Measurements from ENCODE around the gene PTPN14.

PTPN14 gene

DNA sequence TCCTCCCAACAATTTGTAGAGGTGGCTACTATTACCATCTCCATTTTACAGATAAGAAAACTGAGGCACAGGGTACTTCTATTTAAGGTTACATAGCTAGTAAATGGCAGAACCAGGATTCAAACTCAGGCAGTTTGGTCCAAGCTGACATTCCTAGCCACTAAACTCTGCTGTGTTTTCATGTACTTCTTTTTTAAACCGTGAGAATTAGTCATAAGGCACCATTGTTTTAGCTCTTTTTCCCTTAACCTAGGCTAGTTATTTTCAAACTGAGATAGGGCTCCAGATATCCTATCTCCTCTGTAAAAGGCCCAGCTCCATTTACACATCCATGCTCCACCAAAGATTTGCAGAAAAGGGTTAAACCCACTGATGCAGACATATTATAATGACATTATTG is 92.9 kb downstream of the PTPN14 start:
- no peak for TF ChIP-seq ZFX (IDR thresholded peaks at IDR 0.05; ENCODE audit: borderline replicate concordance)
- TF ChIP-seq, protein P1, sequence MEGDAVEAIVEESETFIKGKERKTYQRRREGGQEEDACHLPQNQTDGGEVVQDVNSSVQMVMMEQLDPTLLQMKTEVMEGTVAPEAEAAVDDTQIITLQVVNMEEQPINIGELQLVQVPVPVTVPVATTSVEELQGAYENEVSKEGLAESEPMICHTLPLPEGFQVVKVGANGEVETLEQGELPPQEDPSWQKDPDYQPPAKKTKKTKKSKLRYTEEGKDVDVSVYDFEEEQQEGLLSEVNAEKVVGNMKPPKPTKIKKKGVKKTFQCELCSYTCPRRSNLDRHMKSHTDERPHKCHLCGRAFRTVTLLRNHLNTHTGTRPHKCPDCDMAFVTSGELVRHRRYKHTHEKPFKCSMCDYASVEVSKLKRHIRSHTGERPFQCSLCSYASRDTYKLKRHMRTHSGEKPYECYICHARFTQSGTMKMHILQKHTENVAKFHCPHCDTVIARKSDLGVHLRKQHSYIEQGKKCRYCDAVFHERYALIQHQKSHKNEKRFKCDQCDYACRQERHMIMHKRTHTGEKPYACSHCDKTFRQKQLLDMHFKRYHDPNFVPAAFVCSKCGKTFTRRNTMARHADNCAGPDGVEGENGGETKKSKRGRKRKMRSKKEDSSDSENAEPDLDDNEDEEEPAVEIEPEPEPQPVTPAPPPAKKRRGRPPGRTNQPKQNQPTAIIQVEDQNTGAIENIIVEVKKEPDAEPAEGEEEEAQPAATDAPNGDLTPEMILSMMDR (IDR thresholded peaks at IDR 0.05) = no peak
- no peak overlapping the region for H3K27ac ChIP-seq

DNA sequence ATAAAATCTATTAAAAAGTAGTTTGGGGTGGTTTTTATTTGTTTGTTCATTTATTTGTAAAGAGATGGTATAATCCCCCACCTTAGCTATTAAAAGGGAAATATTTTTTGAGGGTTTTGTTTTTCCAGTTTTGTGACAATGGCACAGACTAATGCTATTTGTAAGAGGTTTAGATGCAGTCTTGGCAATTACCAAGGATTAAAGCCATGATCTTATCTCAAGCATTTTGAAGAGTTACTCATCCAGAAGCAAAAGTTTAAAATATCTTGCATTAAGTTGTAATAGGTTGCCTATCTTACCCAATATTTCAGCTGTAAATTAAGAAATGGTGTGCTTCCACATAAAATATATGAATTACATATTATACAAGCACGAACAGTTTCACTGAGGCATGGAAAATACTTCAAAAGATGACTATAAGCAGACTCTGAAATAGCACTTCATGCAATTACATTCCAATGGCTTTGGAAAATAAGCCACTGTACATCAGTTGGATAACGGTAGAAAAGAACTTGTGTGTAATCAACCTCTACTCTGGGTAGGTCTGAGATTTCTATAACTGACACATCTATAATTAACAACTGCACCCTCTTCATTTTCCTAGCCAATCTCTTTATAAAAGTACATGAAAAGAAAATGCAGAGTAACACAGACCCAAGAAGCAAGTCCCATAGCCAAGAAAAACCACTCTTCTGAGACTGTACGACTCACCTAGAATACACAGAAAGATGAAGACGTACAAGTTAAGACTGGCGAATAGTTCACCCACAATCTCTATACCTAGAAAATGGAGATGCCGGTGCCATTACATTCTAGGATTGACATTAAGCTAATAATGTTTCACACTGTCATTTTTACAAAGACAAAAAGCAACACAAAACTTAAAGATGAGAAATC is 95.2 kb downstream of the PTPN14 start:
- TF ChIP-seq ZFX (IDR thresholded peaks at IDR 0.05; ENCODE audit: borderline replicate concordance) = no peak
- TF ChIP-seq, protein P1 (IDR thresholded peaks at IDR 0.05) = no peak
- H3K27ac ChIP-seq = no peak overlapping the region

DNA sequence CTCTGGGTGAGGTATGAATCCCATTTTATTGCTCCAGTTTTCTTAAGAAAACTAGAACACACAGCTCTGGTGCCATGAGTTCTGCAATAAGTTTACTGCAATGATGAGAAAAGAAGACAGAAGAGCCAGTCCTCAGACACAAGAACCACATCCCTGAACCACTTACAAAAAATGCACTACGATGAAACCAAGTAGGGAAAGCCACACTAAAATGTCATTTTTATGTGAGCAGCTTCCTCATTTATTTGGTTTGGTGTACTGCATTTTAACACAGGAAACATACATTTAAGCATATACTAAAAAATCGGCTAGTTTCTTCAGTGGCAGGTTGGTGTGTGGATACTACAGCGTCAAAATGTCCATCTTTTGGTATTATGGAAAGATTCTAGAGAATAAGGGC is 95.9 kb downstream of the PTPN14 start:
- no peak overlapping the region for H3K27ac ChIP-seq
- TF ChIP-seq, protein P1 (IDR thresholded peaks at IDR 0.05) = no peak
- TF ChIP-seq ZFX (IDR thresholded peaks at IDR 0.05; ENCODE audit: borderline replicate concordance) = no peak

DNA sequence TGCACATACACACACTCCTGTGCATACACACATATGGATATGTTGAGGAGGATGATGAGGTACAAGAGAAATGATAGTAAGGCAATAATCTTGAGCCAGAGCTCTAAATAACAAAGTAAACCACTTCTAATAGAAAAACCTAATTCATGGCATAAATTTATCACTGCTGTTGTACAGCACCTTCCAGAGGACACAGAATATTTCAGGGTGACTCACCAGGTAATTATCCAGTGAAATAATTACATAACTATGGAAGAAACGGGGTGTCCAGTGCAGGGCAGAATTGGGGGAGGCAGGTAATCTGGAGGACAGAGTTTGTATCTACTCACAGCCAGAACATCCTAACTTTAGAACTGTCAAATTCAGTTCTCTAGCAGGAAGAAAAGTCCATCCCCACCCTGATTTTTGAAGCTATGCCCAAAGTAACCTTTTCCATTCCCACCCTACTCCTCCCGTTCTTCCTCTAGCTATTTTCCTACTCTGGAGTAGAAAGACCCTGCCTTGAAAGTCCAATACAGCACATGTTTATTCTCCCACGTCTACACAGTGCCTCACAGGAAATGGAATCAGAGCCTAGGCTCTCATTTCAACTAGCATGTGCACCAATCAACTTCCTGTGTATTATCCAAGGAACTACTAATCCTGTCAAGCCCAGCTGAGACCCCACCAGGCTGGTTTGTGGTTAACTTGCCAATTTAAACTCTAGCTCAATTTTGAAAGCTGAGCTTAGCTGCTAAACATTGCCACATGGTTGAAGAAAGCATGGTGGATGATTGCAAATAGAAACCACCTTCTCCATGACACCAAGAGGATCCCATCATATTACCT is 96.6 kb downstream of the PTPN14 start:
- no peak for TF ChIP-seq ZFX (IDR thresholded peaks at IDR 0.05; ENCODE audit: borderline replicate concordance)
- TF ChIP-seq, protein P1 (IDR thresholded peaks at IDR 0.05) = no peak
- H3K27ac ChIP-seq = no peak overlapping the region

DNA sequence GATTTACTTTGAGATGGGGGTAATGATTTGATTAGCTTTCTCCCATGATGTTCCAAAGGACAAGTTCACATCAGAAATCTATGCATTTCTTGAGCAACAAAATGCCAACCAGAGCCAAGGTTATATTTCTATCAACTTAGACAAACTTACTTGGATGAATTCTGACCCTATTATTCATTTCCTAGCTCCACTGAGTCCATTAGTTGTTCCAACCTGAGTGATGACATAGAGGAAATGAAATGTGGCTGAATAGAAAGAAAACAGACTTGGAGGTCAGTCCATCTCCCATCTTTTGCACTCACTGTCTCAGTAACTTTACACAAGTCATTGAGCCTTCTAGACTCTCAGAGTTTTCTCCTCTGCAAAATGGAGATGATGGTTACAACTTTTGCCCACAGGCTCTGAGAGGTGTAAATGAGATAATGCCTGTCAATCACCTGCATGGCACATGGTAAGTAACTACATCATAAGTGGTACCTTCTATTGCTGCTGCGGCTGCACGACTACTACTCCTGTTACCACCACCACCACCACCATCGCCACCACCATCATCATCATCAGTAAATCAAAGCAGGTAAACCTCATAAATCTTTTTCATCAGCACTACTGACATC is 98.2 kb downstream of the PTPN14 start:
- TF ChIP-seq ZFX (IDR thresholded peaks at IDR 0.05; ENCODE audit: borderline replicate concordance) = no peak
- TF ChIP-seq, protein P1 (IDR thresholded peaks at IDR 0.05) = no peak
- no peak overlapping the region for H3K27ac ChIP-seq

DNA sequence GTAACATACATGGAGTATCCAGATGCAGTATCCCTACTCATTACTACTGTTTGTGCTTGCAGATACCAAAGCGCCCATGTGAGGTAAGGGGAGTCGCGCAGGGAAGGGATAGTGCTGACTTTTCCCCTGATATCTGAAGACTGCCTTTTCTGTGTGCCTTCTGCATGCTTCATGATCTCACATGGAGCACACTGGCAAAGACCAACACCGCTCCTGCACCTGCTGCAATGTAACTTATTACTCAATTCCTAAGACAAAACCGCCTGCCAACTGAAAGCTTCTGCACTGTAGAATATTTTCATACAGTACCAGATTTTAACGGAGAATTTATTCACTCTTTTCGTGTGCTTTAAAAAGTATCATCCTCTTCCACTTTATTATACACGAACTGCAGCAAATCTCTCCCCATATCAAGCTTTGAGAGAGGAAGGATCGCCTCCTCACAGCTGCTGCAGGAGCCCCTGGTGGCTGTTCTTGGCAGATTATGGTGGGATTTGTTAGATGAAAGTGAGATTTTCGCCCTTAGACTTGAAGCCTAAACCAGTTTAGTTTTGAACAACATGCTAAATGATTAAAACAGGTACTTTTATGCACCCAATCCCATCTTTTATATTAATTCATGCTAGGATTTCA is 99.1 kb downstream of the PTPN14 start:
- H3K27ac ChIP-seq = no peak overlapping the region
- no peak for TF ChIP-seq ZFX (IDR thresholded peaks at IDR 0.05; ENCODE audit: borderline replicate concordance)

DNA sequence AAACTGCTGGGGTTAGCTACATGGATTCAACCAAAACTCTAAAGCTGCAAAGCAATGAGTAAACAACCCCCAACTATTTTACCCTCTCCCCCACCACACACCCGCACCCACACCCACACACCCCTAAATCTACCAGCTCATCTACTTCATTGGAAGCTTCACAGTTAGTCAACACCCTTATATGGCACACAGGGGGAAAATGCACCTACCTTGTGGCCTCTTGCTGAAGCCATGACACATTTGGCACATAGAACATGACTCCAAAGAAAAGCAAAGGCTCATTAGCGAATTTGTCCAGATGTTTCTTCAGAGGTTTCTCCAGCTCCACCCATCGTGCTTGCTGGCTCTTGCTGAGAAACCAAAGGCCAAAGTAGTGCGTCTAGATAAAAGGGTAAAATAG is 99.8 kb downstream of the PTPN14 start:
- H3K27ac ChIP-seq = no peak overlapping the region
- TF ChIP-seq, protein P1 (IDR thresholded peaks at IDR 0.05) = no peak
- TF ChIP-seq ZFX (IDR thresholded peaks at IDR 0.05; ENCODE audit: borderline replicate concordance) = no peak

Data from 22Rv1 (cell line).